Stimulated activated CD8-positive, alpha-beta memory T cell treated with anti-CD3 and anti-CD28 coated beads, Interleukin-2, amount 100 ng/mL, for 1 hour (primary cell): Measurements from ENCODE around the gene IP6K2.

Source experiments
- DNase-seq, 2 donors: peaks; one replicate each; pipeline ENCODE4 v3.0.0-alpha.2; 2020; ENCODE audit warnings: low read depth in 2 of 2

The IP6K2 gene

GRCh38 chr3:48690846-48691458, 26.1 kb downstream of the IP6K2 start:
- no peak for DNase-seq

- no peak for DNase-seq
These were observed 27.6 kb downstream of the IP6K2 start for GRCh38 chr3:48689384-48689783.

- DNase-seq = no peak
These were observed 28.3 kb downstream of the IP6K2 start for GRCh38 chr3:48688737-48689075.

GRCh38 chr3:48688032-48688736, 28.8 kb downstream of the IP6K2 start:
- no peak for DNase-seq

- no peak for DNase-seq
These were observed 29.8 kb downstream of the IP6K2 start for GRCh38 chr3:48687220-48687678.

- no peak for DNase-seq
These were observed 30.3 kb downstream of the IP6K2 start for GRCh38 chr3:48686538-48687219.

- DNase-seq = peak; percentile 79 to 85
These were observed 31.2 kb downstream of the IP6K2 start, which contains the start of gene NCKIPSD for GRCh38 chr3:48685603-48686511. Gene NCKIPSD, minus strand, starts transcription at chr3:48685915. Its CDS starts 108 bp downstream, at chr3:48685807.

- no peak for DNase-seq
These were observed 31.8 kb downstream of the IP6K2 start for GRCh38 chr3:48685293-48685602.

GRCh38 chr3:48684480-48685143, 32.4 kb downstream of the IP6K2 start:
- no peak for DNase-seq

GRCh38 chr3:48684054-48684349, 33.0 kb downstream of the IP6K2 start:
- DNase-seq = no peak

- DNase-seq = no peak
These were observed 34.2 kb downstream of the IP6K2 start for GRCh38 chr3:48682786-48683185.

GRCh38 chr3:48681974-48682610, 34.9 kb downstream of the IP6K2 start:
- DNase-seq = no peak

- DNase-seq = no peak
These were observed 35.5 kb downstream of the IP6K2 start for GRCh38 chr3:48681541-48681880.

GRCh38 chr3:48680811-48681540, 36.0 kb downstream of the IP6K2 start:
- no peak for DNase-seq

- no peak for DNase-seq
These were observed 37.3 kb downstream of the IP6K2 start for GRCh38 chr3:48679411-48680391.

GRCh38 chr3:48678566-48679380, 38.2 kb downstream of the IP6K2 start:
- DNase-seq = no peak

- DNase-seq = no peak
These were observed 39.0 kb downstream of the IP6K2 start for GRCh38 chr3:48678056-48678455.

GRCh38 chr3:48674505-48674904, 42.5 kb downstream of the IP6K2 start:
- DNase-seq = no peak

GRCh38 chr3:48672522-48672921, 44.5 kb downstream of the IP6K2 start:
- no peak for DNase-seq
